HEK293T (cell line): Measurements from ENCODE around the gene LCE1B.
A peak's percentile ranks its signal among the peaks of the same experiment; 100 is the strongest.

Experiments
- CTCF ChIA-PET: fragments of 350-600 bp; formaldehyde crosslinking; extraction: SDS; loops from one replicate; lab custom pipeline; 2021; ENCODE audit warnings: antibody characterized with exemption, inconsistent platforms; lab: Yijun Ruan, JAX
- POLR2A ChIA-PET: fragments of 350-600 bp; formaldehyde crosslinking; extraction: SDS; loops from one replicate; lab custom pipeline; 2020; ENCODE audit warnings: antibody characterized with exemption, inconsistent platforms; lab: Yijun Ruan, JAX
- DNase-seq: peaks from one replicate; pipeline ENCODE4 v3.0.0; 2012; ENCODE audit warnings: mixed read lengths; ENCODE audit errors: extremely low spot score
- ARNT ChIP-seq: fragments of 450-650 bp; IDR thresholded peaks from 2 replicates; pipeline ENCODE4 v1.6.1; 2017; ENCODE audit warnings: mild to moderate bottlenecking
- BHLHE40 ChIP-seq: fragments of 450-650 bp; IDR thresholded peaks from 2 replicates; pipeline ENCODE4 v1.6.1; 2016; ENCODE audit warnings: mild to moderate bottlenecking, moderate library complexity, borderline replicate concordance
- CTBP1 ChIP-seq: fragments of 450-650 bp; IDR thresholded peaks from 2 replicates; pipeline ENCODE4 v1.6.1; 2016; ENCODE audit warnings: borderline replicate concordance
- ELF4 ChIP-seq: fragments of 450-650 bp; IDR thresholded peaks from 2 replicates; pipeline ENCODE4 v1.6.1; 2017; ENCODE audit warnings: antibody characterized with exemption
- FOXA1 ChIP-seq: fragments of 450-650 bp; IDR thresholded peaks from 2 replicates; pipeline ENCODE4 v1.6.1; 2016; ENCODE audit warnings: mild to moderate bottlenecking
- FOXK2 ChIP-seq: fragments of 450-650 bp; IDR thresholded peaks from 2 replicates; pipeline ENCODE4 v1.6.1; 2016; ENCODE audit warnings: mild to moderate bottlenecking
- FOXM1 ChIP-seq: fragments of 450-650 bp; IDR thresholded peaks from 2 replicates; pipeline ENCODE4 v1.6.1; 2017; ENCODE audit warnings: mild to moderate bottlenecking, borderline replicate concordance
- HDGF ChIP-seq: fragments of 450-650 bp; IDR thresholded peaks from 2 replicates; pipeline ENCODE4 v1.6.1; 2017; ENCODE audit warnings: antibody characterized with exemption, borderline replicate concordance
- L3MBTL2 ChIP-seq: fragments of 450-650 bp; conservative IDR thresholded peaks from 2 replicates; pipeline ENCODE4 v1.6.1; 2016; ENCODE audit warnings: mild to moderate bottlenecking
- LEF1 ChIP-seq: fragments of 450-650 bp; IDR thresholded peaks from 2 replicates; pipeline ENCODE4 v1.6.1; 2017; ENCODE audit warnings: mild to moderate bottlenecking, borderline replicate concordance
- NFRKB ChIP-seq: fragments of 450-650 bp; IDR thresholded peaks from 2 replicates; pipeline ENCODE4 v1.6.1; 2016; ENCODE audit warnings: mild to moderate bottlenecking, moderate library complexity
- SP1 ChIP-seq: fragments of 450-650 bp; IDR thresholded peaks from 2 replicates; pipeline ENCODE4 v1.6.1; 2017
- SUZ12 ChIP-seq: fragments of 450-650 bp; IDR thresholded peaks from 2 replicates; pipeline ENCODE4 v1.6.1; 2016; ENCODE audit warnings: mild to moderate bottlenecking
- TARDBP ChIP-seq: fragments of 450-650 bp; IDR thresholded peaks from 2 replicates; pipeline ENCODE4 v1.6.1; 2016
- ZNF384 ChIP-seq: fragments of 450-650 bp; IDR thresholded peaks from 2 replicates; pipeline ENCODE4 v1.6.1; 2016
- TF ChIP-seq, protein P1 (sequence below): fragments of 450-650 bp; IDR thresholded peaks from 2 replicates; pipeline ENCODE4 v1.6.1; 2016

The LCE1B gene, protein sequence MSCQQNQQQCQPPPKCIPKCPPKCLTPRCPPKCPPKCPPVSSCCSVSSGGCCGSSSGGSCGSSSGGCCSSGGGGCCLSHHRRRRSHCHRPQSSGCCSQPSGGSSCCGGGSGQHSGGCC

DNA sequence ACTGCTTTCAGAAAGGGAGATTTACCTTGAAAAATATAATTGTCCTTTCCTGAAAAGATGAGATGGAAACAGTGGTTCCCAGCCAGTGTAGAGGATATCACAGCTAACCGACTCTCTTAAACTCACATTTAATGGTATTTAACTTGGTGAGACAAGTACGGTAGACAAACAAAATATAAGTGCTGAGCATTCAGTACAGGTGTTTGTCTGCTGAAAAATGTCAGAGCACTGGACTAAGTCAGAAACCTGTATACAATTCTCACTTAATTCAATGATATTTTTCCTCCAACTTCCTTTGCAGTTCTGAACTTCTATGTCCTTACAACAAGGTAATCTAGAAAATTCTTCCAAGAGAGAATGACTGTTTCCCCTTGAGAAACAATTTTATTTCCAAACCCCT lies at the start of gene LCE1B:
Gene LCE1B, plus strand, starts transcription at position 301 of the 400 bp plus-strand sequence. CDS start 476 bp downstream, outside the sequence.
- ChIA-PET POLR2A (no interaction called here), CTCF (no interaction called here)
- DNase-seq = no peak
- no peak for TF ChIP-seq FOXA1
- TF ChIP-seq NFRKB = no peak
- no peak for TF ChIP-seq FOXM1
- no peak for TF ChIP-seq SP1

DNA sequence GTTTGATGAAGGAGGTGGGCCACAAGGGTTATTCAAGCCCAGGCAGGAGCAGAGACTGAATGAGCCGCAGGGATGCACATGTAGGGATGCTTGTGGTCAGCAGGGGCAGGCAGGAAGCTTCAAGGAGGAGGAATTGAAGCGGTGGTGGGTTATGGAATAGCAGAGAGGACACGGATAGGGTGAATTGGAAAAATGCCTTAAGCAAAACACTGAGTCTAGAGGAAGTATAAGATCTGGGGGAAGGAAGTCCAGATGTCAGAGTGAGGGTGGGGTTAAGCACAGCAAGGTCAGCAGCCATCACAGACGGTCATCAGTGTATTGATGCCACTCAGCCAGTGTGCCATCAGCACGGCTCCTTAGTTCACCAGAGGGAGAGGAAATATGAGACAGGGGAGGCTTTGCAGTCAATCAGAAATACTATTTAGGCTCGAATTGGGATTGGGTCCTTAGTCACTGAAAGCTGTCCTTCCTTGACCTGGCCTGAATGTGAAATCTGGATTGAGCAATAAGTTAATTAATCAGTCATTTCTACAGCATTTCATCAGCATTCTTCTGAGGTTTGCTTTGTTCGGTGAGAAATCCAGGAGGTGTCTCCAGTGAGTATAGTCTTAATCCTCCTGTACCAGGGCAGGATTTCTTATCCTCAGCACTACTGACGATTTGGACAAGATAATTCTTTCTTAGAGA lies 42.8 kb upstream of the LCE1B start:
- TF ChIP-seq FOXM1 = no peak
- no peak for TF ChIP-seq TARDBP
- no peak for TF ChIP-seq L3MBTL2
- TF ChIP-seq ELF4 = no peak
- TF ChIP-seq LEF1 = no peak
- TF ChIP-seq SP1 = no peak
- TF ChIP-seq ZNF384 = no peak
- TF ChIP-seq, protein P1, sequence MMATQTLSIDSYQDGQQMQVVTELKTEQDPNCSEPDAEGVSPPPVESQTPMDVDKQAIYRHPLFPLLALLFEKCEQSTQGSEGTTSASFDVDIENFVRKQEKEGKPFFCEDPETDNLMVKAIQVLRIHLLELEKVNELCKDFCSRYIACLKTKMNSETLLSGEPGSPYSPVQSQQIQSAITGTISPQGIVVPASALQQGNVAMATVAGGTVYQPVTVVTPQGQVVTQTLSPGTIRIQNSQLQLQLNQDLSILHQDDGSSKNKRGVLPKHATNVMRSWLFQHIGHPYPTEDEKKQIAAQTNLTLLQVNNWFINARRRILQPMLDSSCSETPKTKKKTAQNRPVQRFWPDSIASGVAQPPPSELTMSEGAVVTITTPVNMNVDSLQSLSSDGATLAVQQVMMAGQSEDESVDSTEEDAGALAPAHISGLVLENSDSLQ = no peak
- no peak for TF ChIP-seq BHLHE40
- no peak for TF ChIP-seq NFRKB
- ChIA-PET CTCF (interaction anchor here (0.6 kb wide), 1 partner anchor 143 kb away, joined by 3 read pairs; no protein-coding TSS in a partner anchor), POLR2A (no interaction called here)
- no peak for DNase-seq

DNA sequence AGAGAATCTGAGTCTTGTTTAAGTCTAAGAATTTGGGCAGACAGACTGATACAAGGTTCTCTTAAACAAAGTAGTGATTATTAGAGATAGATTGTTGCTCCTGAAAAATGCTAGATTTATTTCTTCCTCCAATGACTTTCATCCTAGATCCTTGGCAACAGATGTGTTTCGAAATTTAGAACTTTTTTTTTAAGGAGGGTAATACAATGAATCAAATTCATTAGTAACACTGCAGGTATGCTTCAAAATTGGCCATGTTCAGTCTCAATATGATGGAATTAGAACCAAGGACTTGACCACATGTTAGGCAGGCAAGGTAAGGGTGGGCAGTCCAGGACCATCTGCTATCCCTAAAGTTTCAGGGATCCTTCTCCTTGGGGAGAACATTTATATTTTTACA lies 41.4 kb upstream of the LCE1B start:
- DNase-seq = no peak
- TF ChIP-seq FOXM1 (no peak), TARDBP (no peak)
- ChIA-PET CTCF (no interaction called here), POLR2A (no interaction called here)

DNA sequence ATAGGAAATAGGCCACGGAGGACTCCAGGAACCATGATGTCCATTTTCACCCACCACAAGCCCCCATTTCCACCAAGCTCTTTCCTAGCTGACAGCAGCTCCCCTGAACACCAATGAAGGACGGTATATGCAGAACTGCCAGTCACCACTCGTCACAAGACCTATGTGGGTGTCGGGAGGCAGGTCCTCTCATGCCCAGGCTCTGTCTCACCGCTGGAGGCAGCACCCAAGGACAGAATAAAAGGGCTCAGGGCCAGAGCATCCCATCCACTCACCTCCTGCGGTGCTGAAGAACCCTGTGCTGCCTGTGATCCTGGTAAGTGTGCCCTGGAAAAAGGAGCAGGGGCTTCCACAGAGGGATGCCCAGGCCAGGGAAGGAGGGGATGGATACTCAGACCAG lies 36.9 kb upstream of the LCE1B start, which contains the start of gene LCE1F:
Gene LCE1F, plus strand, starts transcription at position 266 of the 400 bp plus-strand sequence. CDS start 1,232 bp downstream, outside the sequence.
- CTCF ChIA-PET = no interaction called here
- POLR2A ChIA-PET = no interaction called here
- DNase-seq = no peak
- TF ChIP-seq FOXM1 = no peak
- no peak for TF ChIP-seq LEF1
- no peak for TF ChIP-seq FOXK2
- TF ChIP-seq SUZ12 = no peak
- no peak for TF ChIP-seq ARNT
- no peak for TF ChIP-seq L3MBTL2
- no peak for TF ChIP-seq ZNF384
- no peak for TF ChIP-seq CTBP1
- TF ChIP-seq TARDBP = no peak
- no peak for TF ChIP-seq HDGF
- TF ChIP-seq NFRKB = no peak
- TF ChIP-seq FOXA1 = no peak
- TF ChIP-seq ELF4 = no peak
- no peak for TF ChIP-seq SP1
- no peak for TF ChIP-seq BHLHE40
- TF ChIP-seq, protein P1 = no peak

DNA sequence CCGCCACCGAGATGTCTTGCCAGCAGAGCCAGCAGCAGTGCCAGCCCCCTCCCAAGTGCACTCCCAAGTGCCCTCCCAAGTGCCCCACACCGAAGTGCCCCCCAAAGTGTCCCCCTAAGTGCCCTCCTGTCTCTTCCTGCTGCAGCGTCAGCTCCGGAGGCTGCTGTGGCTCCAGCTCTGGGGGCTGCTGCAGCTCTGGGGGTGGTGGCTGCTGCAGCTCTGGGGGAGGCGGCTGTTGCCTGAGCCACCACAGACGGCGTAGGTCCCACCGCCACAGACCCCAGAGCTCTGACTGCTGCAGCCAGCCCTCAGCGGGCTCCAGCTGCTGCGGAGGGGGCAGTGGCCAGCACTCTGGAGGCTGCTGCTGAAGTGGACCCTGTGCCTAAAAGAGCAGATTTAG lies 35.4 kb upstream of the LCE1B start:
- ChIA-PET CTCF (no interaction called here), POLR2A (no interaction called here)
- DNase-seq = no peak
- TF ChIP-seq BHLHE40 (no peak), ZNF384 (no peak)

DNA sequence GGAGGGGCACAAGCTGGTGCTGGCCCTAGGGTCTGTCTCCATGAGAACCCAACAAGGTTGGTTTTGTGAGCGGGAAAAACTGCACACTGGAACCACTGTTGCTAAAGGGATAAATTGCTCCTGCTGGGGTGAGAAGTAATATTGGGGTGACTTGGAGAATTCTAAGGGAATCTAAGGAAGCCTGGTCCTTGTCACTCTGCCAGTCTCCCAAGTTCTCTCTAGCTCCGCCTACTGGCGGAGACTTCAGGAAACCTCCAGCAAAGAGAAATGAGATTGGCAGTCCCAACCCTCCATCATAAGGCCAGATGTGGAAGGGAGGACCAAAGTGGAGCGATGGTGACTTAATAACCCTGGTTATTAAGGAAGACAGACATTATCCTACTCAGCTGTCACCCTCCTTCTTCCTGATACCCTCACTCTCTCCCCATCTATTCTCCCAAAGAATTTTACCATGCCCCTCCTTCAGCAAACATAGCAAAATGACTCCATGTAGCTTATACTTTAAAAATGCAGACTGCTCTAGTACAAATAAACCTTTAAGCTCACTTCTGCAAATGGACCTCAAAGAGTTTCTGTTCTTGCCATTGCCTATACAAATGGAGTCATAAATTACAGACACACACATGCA lies 34.1 kb upstream of the LCE1B start:
- CTCF ChIA-PET = interaction anchor here (0.8 to 1.2 kb wide), 3 partner anchors 9 to 52 kb away, joined by 3 to 4 read pairs (median 3); no protein-coding TSS in a partner anchor
- TF ChIP-seq LEF1 = no peak
- TF ChIP-seq, protein P1 = peak; percentile 46
- POLR2A ChIA-PET = no interaction called here
- peak; percentile 54 for DNase-seq

DNA sequence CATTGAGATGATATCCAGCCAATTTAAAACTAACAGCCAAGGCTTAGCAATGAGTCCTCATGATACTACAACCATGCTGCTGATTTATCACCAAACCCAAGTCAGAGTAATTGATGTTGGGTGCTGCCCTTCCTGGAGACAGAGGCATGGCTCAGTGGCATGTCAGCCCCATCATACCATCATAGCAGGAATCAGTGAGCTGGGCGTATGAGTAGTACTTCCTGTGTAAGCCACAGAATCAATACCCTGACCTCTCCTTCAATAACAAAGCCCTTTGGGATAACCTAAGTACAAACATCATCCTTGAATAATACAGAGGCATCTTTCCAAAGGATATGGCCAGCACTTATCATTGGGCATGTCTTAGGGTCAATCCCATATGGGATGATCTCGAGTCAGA lies 28.7 kb upstream of the LCE1B start:
- CTCF ChIA-PET = no interaction called here
- POLR2A ChIA-PET = no interaction called here
- DNase-seq = no peak
- TF ChIP-seq LEF1 = no peak
- no peak for TF ChIP-seq ELF4
- no peak for TF ChIP-seq NFRKB
- no peak for TF ChIP-seq BHLHE40
- no peak for TF ChIP-seq L3MBTL2
- TF ChIP-seq SUZ12 = no peak
- TF ChIP-seq HDGF = no peak
- TF ChIP-seq FOXA1 = no peak
- TF ChIP-seq, protein P1 = no peak
- TF ChIP-seq TARDBP = no peak
- no peak for TF ChIP-seq FOXK2
- no peak for TF ChIP-seq ARNT
- no peak for TF ChIP-seq SP1
